Measurements from ENCODE around the gene TBX15.

TBX15 gene

GRCh38 chr1:118878661-118879060 lies 109.5 kb downstream of the TBX15 start:
- DNase-seq = no peak

GRCh38 chr1:118877668-118878396 lies 110.3 kb downstream of the TBX15 start:
- no peak for DNase-seq

- no peak for DNase-seq
Measured at GRCh38 chr1:118871582-118872171, 116.5 kb downstream of the TBX15 start.

GRCh38 chr1:118868387-118868786 lies 119.8 kb downstream of the TBX15 start:
- DNase-seq = no peak

- DNase-seq = no peak
Measured at GRCh38 chr1:118866330-118866729, 121.8 kb downstream of the TBX15 start.

- no peak for DNase-seq
Measured at GRCh38 chr1:118863688-118864087, 124.5 kb downstream of the TBX15 start.

GRCh38 chr1:118862755-118863154 lies 125.4 kb downstream of the TBX15 start:
- DNase-seq = no peak

GRCh38 chr1:118861216-118861615 lies 126.9 kb downstream of the TBX15 start:
- no peak for DNase-seq

GRCh38 chr1:118859999-118860398 lies 128.1 kb downstream of the TBX15 start:
- DNase-seq = no peak

- no peak for DNase-seq
Measured at GRCh38 chr1:118846443-118846842, 141.7 kb downstream of the TBX15 start.

- no peak for DNase-seq
Measured at GRCh38 chr1:118842452-118843201, 145.5 kb downstream of the TBX15 start.

GRCh38 chr1:118841521-118841920 lies 146.6 kb downstream of the TBX15 start:
- DNase-seq = no peak

Data from SW 1271 (cell line).